Kidney (tissue), 22 donors: ENCODE data around the gene DBP. TPM values are rescaled to one million over a fixed set of nuclear protein-coding genes. Genes with fewer than 3 reads are reported as not detected.
A peak's percentile ranks its signal among the peaks of the same experiment; 100 is the strongest.
"Not testable (repeated sequence)": the region's sequence is repeated elsewhere in the genome, so short reads cannot be mapped to it uniquely, and the experiment has no call there.

Source experiments
- DNase-seq, 5 donors: peaks; one replicate each; pipeline ENCODE4 v3.0.0-alpha.2; 2013 to 2020
- FAIRE-seq: peaks from 2 replicates; lab custom pipeline; 2012; peaks lifted over from hg19 to GRCh38; lab: Jason Lieb, UNC
- H3K27ac ChIP-seq, 2 donors: one replicate each; pipeline ENCODE4 v1.7.0; 2013; ENCODE audit warnings: low read depth in 2 of 2, low read length in 2 of 2, inconsistent platforms in 1 of 2
- H3K27me3 ChIP-seq: one replicate; pipeline ENCODE4 v1.7.1; 2013; ENCODE audit warnings: low read length, inconsistent platforms; ENCODE audit not compliant: control insufficient read depth, insufficient read depth
- H3K36me3 ChIP-seq, 3 donors: one replicate each; pipeline versions ENCODE4 v1.7.0 to v1.7.1; 2013; ENCODE audit warnings: low read length in 3 of 3, control low read depth in 1 of 3, inconsistent platforms in 1 of 3; ENCODE audit not compliant: insufficient read depth in 3 of 3, control insufficient read depth in 2 of 3
- H3K4me1 ChIP-seq, 3 donors: one replicate each; pipeline versions ENCODE4 v1.7.0 to v1.7.1; 2013; ENCODE audit warnings: low read length in 3 of 3, inconsistent platforms in 1 of 3, low read depth in 1 of 3; ENCODE audit not compliant: control insufficient read depth in 2 of 3, insufficient read depth in 2 of 3
- H3K4me3 ChIP-seq, 3 donors: one replicate each; pipeline versions ENCODE4 v1.7.0 to v1.8.1; 2013; ENCODE audit warnings: low read length in 3 of 3, control low read depth in 1 of 3, inconsistent platforms in 1 of 3
- H3K9ac ChIP-seq, 3 donors: one replicate each; pipeline versions ENCODE4 v1.7.0 to v1.7.1; 2013; ENCODE audit warnings: low read length in 3 of 3, control low read depth in 1 of 3, inconsistent platforms in 1 of 3
- H3K9me3 ChIP-seq, 3 donors: one replicate each; pipeline versions ENCODE4 v1.7.0 to v1.7.1; 2013; ENCODE audit warnings: low read length in 3 of 3, control low read depth in 1 of 3, inconsistent platforms in 1 of 3; ENCODE audit not compliant: control insufficient read depth in 2 of 3, insufficient read depth in 1 of 3
- CTCF ChIP-seq: IDR thresholded peaks from 3 replicates; pipeline ENCODE4 v1.5.1; 2012; ENCODE audit warnings: mild to moderate bottlenecking, moderate library complexity, borderline replicate concordance; ENCODE audit not compliant: insufficient read depth; ENCODE audit errors: extremely low read depth
- intact Hi-C: fragments of 100-400 bp; cut with DNase I; formaldehyde crosslinking; loops from one replicate; pipeline ENCODE4 v1.11.1; 2022
- long read RNA-seq, 10 donors: library from polyadenylated mRNA in 1 of 10; unstranded in 1 of 10; transcript quantifications; one replicate each; pipeline ENCODE4 v2.0.0 and lab custom pipeline, GENCODE V29; 2021 to 2026
- polyA plus RNA-seq: library from polyadenylated mRNA; stranded (reverse); fragments of 350-450 nt; fragmentation: Illumina TruSeq; extraction: RNeasy Lipid Tissue Mini Kit (QIAGEN cat#74804); gene quantifications from one replicate; pipeline ENCODE4 v1.2.3, GENCODE V29; 2014; ENCODE audit warnings: low read depth, low replicate concordance; ENCODE audit not compliant: insufficient read depth
- total RNA-seq: library from RNA; stranded (reverse); fragmentation: NEBNext Ultra II Directional; extraction: Animal tissue kit (Norgen Biotek cat#: 25700); gene quantifications from one replicate; pipeline ENCODE4 v1.2.1, GENCODE V29; 2021
- donor health status: control.
- donor health status: control.
- donor health status: control.
- donor health status: control.
- donor health status: control.
- donor health status: DM: yes; HTN: yes; CAD: no.
- donor health status: Normal renal cell carcinoma (clear cell type).

The DBP gene
- 14.5 TPM for total RNA-seq
- polyA plus RNA-seq: 20.4 TPM
- long read RNA-seq, donor 1, full-length matches to known transcripts: 7 of 7 reads
- long read RNA-seq, donor 1, partial matches to known transcripts: 0 of 7 reads
- long read RNA-seq, donor 1, other reads (novel, unspliced or antisense): 0 of 7 reads
- long read RNA-seq, donor 2, full-length matches to known transcripts: 10 of 10 reads
- long read RNA-seq, donor 2, partial matches to known transcripts: 0 of 10 reads
- long read RNA-seq, donor 2, other reads (novel, unspliced or antisense): 0 of 10 reads
- long read RNA-seq, donor 3, partial matches to known transcripts: 0 of 4 reads
- long read RNA-seq, donor 3, other reads (novel, unspliced or antisense): 0 of 4 reads
- long read RNA-seq, donor 4, transcript DBP-201 (4 exons, 2,229 nt): major isoform, 6 of 8 reads
- long read RNA-seq, donor 4, partial matches to known transcripts: 0 of 8 reads
- long read RNA-seq, donor 4, other reads (novel, unspliced or antisense): 0 of 8 reads
- long read RNA-seq, donor 5, partial matches to known transcripts: 0 of 2 reads
- long read RNA-seq, donor 5, other reads (novel, unspliced or antisense): 0 of 2 reads
- long read RNA-seq, donor 6, transcript DBP-201 (4 exons, 2,229 nt): major isoform, 5 of 6 reads
- long read RNA-seq, donor 6, partial matches to known transcripts: 0 of 6 reads
- long read RNA-seq, donor 6, other reads (novel, unspliced or antisense): 0 of 6 reads
- long read RNA-seq, donor 7, transcript DBP-201 (4 exons, 2,229 nt): major isoform, 13 of 16 reads
- long read RNA-seq, donor 7, partial matches to known transcripts: 1 of 16 reads
- long read RNA-seq, donor 7, other reads (novel, unspliced or antisense): 2 of 16 reads
- long read RNA-seq, donor 8, full-length matches to known transcripts: 8 of 8 reads
- long read RNA-seq, donor 8, partial matches to known transcripts: 0 of 8 reads
- long read RNA-seq, donor 8, other reads (novel, unspliced or antisense): 0 of 8 reads
- long read RNA-seq, donor 9, full-length matches to known transcripts: 6 of 6 reads
- long read RNA-seq, donor 9, partial matches to known transcripts: 0 of 6 reads
- long read RNA-seq, donor 9, other reads (novel, unspliced or antisense): 0 of 6 reads
- long read RNA-seq, donor 10, full-length matches to known transcripts: 3 of 3 reads
- long read RNA-seq, donor 10, partial matches to known transcripts: 0 of 3 reads
- long read RNA-seq, donor 10, other reads (novel, unspliced or antisense): 0 of 3 reads

- peak within 1 kb of the TSS; percentile 98 to 99 for H3K27ac ChIP-seq
- intact Hi-C loops: no loop called here
- peak within 1 kb of the TSS; percentile 81 to 93 (median 85) for H3K4me3 ChIP-seq
- peak within 1 kb of the TSS; percentile 59 to 96 (median 91) for H3K9ac ChIP-seq
- no peak for TF ChIP-seq CTCF
- DNase-seq: peak in 2 of 5 donors; percentile 77 to 92
- FAIRE-seq: no peak
- peaks cover 0 to 2% (median 0%) of the 10 kb centered on the region in 3 donors for H3K36me3 ChIP-seq
- no peaks in the 10 kb centered on the region for H3K27me3 ChIP-seq
- H3K9me3 ChIP-seq: no peaks in the 10 kb centered on the region
- H3K4me1 ChIP-seq: peaks cover 8 to 32% (median 29%) of the 10 kb centered on the region in 3 donors
These were observed at the start of gene DBP for GRCh38 chr19:48636859-48637448. DBP (minus strand) TSS chr19:48637379; CDS start chr19:48636994, 385 bp downstream.

- H3K36me3 ChIP-seq, FAIRE-seq, H3K27me3 ChIP-seq, H3K9ac ChIP-seq, DNase-seq, H3K9me3 ChIP-seq, H3K27ac ChIP-seq, intact Hi-C loops, H3K4me1 ChIP-seq, H3K4me3 ChIP-seq: not testable (repeated sequence)
These were observed 49.5 kb upstream of the DBP start for GRCh38 chr19:48686637-48687036.

- Histone ChIP-seq H3K9ac (no peak overlapping the region), H3K4me1 (no peaks in the 10 kb centered on the region), H3K27ac (no peak overlapping the region), H3K4me3 (no peak overlapping the region), H3K36me3 (no peaks in the 10 kb centered on the region), H3K9me3 (no peaks in the 10 kb centered on the region), H3K27me3 (no peaks in the 10 kb centered on the region)
- no peak for TF ChIP-seq CTCF
- FAIRE-seq: no peak
- intact Hi-C loops: no loop called here
- no peak for DNase-seq
These were observed 48.9 kb upstream of the DBP start for GRCh38 chr19:48686088-48686487.
